Measurements from ENCODE around the gene TOX2. TPM values are rescaled to one million over a fixed set of nuclear protein-coding genes. Genes with fewer than 3 reads are reported as not detected.

The TOX2 gene
- total and polyA plus RNA-seq, 2 of the 4 experiments (the other 2 are of a cell fraction), result 1.3 to 17.5 TPM

- H3K4me1 ChIP-seq (ENCODE audit: control insufficient read depth, insufficient read depth, low read length), result peaks cover 21% of the 10 kb centered on the region
- H4K5ac ChIP-seq (ENCODE audit: low read depth, low read length), result no peak overlapping the region
- H2BK15ac ChIP-seq (ENCODE audit: low read depth, low read length), result no peak overlapping the region
- H2BK120ac ChIP-seq (ENCODE audit: low read depth, low read length), result no peak overlapping the region
- no peak overlapping the region for H3K4me3 ChIP-seq (ENCODE audit: insufficient read depth, low read depth, low read length)
- ChIA-PET POLR2A (ENCODE audit: unreplicated experiment) (no interaction called here), CTCF (interaction anchor here (1.2 kb wide), 1 partner anchor 41 kb away, joined by 3 read pairs; no protein-coding TSS in a partner anchor)
- no peak overlapping the region for H3K23ac ChIP-seq (ENCODE audit: low read depth, low read length)
- H3K14ac ChIP-seq (replicated peaks; ENCODE audit: low read depth, low read length), result no peak overlapping the region
- no TSS peak for BruUV-seq (replicated peaks)
- H2BK20ac ChIP-seq (ENCODE audit: low read depth, low read length), result no peak overlapping the region
- no peak overlapping the region for H4K91ac ChIP-seq (ENCODE audit: insufficient read depth, low read depth, low read length)
- H3K9ac ChIP-seq (ENCODE audit: low read depth, low read length), result no peak overlapping the region
- dilution Hi-C loops (cut with HindIII; ENCODE audit: low sequenced_read_pairs, unreplicated experiment), result no loop called here
- no peak overlapping the region for H2AK9ac ChIP-seq (replicated peaks; ENCODE audit: low read depth, low read length, poor library complexity)
- H3K4me2 ChIP-seq (ENCODE audit: low read depth, low read length), result no peak overlapping the region
- H4K8ac ChIP-seq (ENCODE audit: low read depth in 2 of 2, low read length in 2 of 2), result no peak overlapping the region
- in situ Hi-C loops (cut with MboI; ENCODE audit: low sequenced_read_pairs), result no loop called here
- no peak overlapping the region for H2AFZ ChIP-seq (replicated peaks; ENCODE audit: low read length, poor library complexity)
- no peaks in the 10 kb centered on the region for H3K27me3 ChIP-seq (ENCODE audit: control insufficient read depth, insufficient read depth, low read length)
- peaks cover 65% of the 10 kb centered on the region for H3K9me1 ChIP-seq (ENCODE audit: insufficient read depth, low read length)
- H2BK5ac ChIP-seq (ENCODE audit: low read depth, low read length, poor library complexity, severe bottlenecking), result no peak overlapping the region
- no peaks in the 10 kb centered on the region for H3K9me3 ChIP-seq (ENCODE audit: control insufficient read depth, insufficient read depth, low read length)
- DNase-seq (no peak), ATAC-seq (ENCODE audit: low read depth) (no peak)
- WGBS, 2 experiments (ENCODE audit: extremely low coverage in 2 of 2, insufficient read length in 1 of 2), result 97% methylated on average over 4 of the region's 5 CpGs; no CpG with 5 or more reads in 1 of the 2 experiments
- H2AK5ac ChIP-seq (ENCODE audit: low read depth, low read length), result 0 out of 2 replicates have a peak overlapping the region, but pooled peaks have one; percentile 40
- intact Hi-C loops (cut with micrococcal nuclease), result no loop called here
- H4K20me1 ChIP-seq (ENCODE audit: insufficient read depth, low read length), result peaks cover 30% of the 10 kb centered on the region; the same call in 1 of the 2 replicates
- no peaks in the 10 kb centered on the region for H3K36me3 ChIP-seq (ENCODE audit: control insufficient read depth, insufficient read depth, low read length)
- no peak overlapping the region for H3K4ac ChIP-seq (ENCODE audit: low read depth, low read length)
- TF ChIP-seq CTCF (conservative IDR thresholded peaks at IDR 0.05; ENCODE audit: low read depth, low read length) (no peak), RAD21 (IDR thresholded peaks at IDR 0.05; ENCODE audit: low read length) (no peak), FOS (IDR thresholded peaks at IDR 0.05; ENCODE audit: low read depth, low read length) (no peak), MXI1 (IDR thresholded peaks at IDR 0.05; ENCODE audit: borderline replicate concordance, low read depth, low read length) (no peak), NFE2L2 (IDR thresholded peaks at IDR 0.05; ENCODE audit: low read depth, low read length) (no peak), BHLHE40 (IDR thresholded peaks at IDR 0.05; ENCODE audit: low read depth, low read length) (no peak), RCOR1 (IDR thresholded peaks at IDR 0.05; ENCODE audit: insufficient replicate concordance, low read length) (no peak), POLR2A (IDR thresholded peaks at IDR 0.05; ENCODE audit: low read depth, low read length) (no peak)
- TF ChIP-seq, protein P1, sequence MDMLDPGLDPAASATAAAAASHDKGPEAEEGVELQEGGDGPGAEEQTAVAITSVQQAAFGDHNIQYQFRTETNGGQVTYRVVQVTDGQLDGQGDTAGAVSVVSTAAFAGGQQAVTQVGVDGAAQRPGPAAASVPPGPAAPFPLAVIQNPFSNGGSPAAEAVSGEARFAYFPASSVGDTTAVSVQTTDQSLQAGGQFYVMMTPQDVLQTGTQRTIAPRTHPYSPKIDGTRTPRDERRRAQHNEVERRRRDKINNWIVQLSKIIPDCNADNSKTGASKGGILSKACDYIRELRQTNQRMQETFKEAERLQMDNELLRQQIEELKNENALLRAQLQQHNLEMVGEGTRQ (IDR thresholded peaks at IDR 0.05; ENCODE audit: low read depth, low read length), result no peak
- TF ChIP-seq, protein P2, sequence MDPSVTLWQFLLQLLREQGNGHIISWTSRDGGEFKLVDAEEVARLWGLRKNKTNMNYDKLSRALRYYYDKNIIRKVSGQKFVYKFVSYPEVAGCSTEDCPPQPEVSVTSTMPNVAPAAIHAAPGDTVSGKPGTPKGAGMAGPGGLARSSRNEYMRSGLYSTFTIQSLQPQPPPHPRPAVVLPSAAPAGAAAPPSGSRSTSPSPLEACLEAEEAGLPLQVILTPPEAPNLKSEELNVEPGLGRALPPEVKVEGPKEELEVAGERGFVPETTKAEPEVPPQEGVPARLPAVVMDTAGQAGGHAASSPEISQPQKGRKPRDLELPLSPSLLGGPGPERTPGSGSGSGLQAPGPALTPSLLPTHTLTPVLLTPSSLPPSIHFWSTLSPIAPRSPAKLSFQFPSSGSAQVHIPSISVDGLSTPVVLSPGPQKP (IDR thresholded peaks at IDR 0.05; ENCODE audit: borderline replicate concordance, low read depth, low read length), result no peak
- peaks cover 74 to 93% of the 10 kb centered on the region in 2 experiments for H3K79me1 ChIP-seq (ENCODE audit: low read depth in 1 of 2, low read length in 2 of 2)
- H3K27ac ChIP-seq (ENCODE audit: insufficient read depth, low read length), result no peak overlapping the region
- H3K18ac ChIP-seq (ENCODE audit: low read depth, low read length), result no peak overlapping the region
- no peak overlapping the region for H3K56ac ChIP-seq (ENCODE audit: extremely low read depth, insufficient read depth, low read length)
Observed at GRCh38 chr20:43961116-43961515, 46.5 kb downstream of the TOX2 start.

Data from IMR-90 (cell line).